SK-N-MC (cell line): ENCODE results near the gene PDLIM5.
A peak's percentile ranks its signal among the peaks of the same experiment; 100 is the strongest.
"Not testable (repeated sequence)": the region's sequence is repeated elsewhere in the genome, so short reads cannot be mapped to it uniquely, and the experiment has no call there.

Source experiments
- DNase-seq: peaks from one replicate; pipeline ENCODE4 v3.0.0-alpha.2; 2011; ENCODE audit warnings: low read depth, low spot score
- H3K27ac ChIP-seq: fragments of 200-600 bp; sonication (generic); 2 replicates; pipeline ENCODE4 v1.5.1; 2016; ENCODE audit warnings: mixed run types
- H3K36me3 ChIP-seq: fragments of 200-600 bp; sonication (generic); 2 replicates; pipeline ENCODE4 v1.6.1; 2017; ENCODE audit warnings: antibody characterized with exemption, low read length, mixed read lengths; ENCODE audit not compliant: insufficient read depth
- H3K4me3 ChIP-seq: fragments of 200-600 bp; sonication (generic); 2 replicates; pipeline ENCODE4 v1.5.1; 2016
- H3K9ac ChIP-seq: fragments of 200-600 bp; sonication (generic); 2 replicates; pipeline ENCODE4 v1.8.0; 2017; ENCODE audit warnings: mixed run types, mixed read lengths; ENCODE audit not compliant: insufficient read length
- H3K9me3 ChIP-seq: fragments of 200-600 bp; sonication (generic); 2 replicates; pipeline ENCODE4 v1.6.1; 2017; ENCODE audit warnings: low read depth, mild to moderate bottlenecking, antibody characterized with exemption, low read length, moderate library complexity, mixed read lengths
- EZH2 ChIP-seq: fragments of 200-600 bp; sonication (generic); IDR thresholded peaks from one replicate; pipeline ENCODE4 v1.6.1; 2017; ENCODE audit warnings: antibody characterized with exemption
- FOXP2 ChIP-seq: optimal IDR thresholded peaks from 2 replicates; pipeline ENCODE3; 2011; ENCODE audit warnings: mild to moderate bottlenecking, moderate library complexity; ENCODE audit not compliant: insufficient read depth; ENCODE audit errors: extremely low read length, control extremely low read depth
- POLR2AphosphoS5 ChIP-seq: IDR thresholded peaks from 2 replicates; pipeline ENCODE4 v1.6.1; 2012; ENCODE audit warnings: mild to moderate bottlenecking, low read depth, low read length, borderline replicate concordance

PDLIM5 gene

GRCh38 chr4:94472056-94472826 lies 20.5 kb downstream of the PDLIM5 start:
- DNase-seq, result no peak
- Histone ChIP-seq H3K4me3 (no peak overlapping the region), H3K9ac (no peak overlapping the region), H3K9me3 (no peaks in the 10 kb centered on the region), H3K36me3 (peaks cover 6% of the 10 kb centered on the region; the same call in 1 of the 2 replicates), H3K27ac (no peak overlapping the region)
- no peak for TF ChIP-seq EZH2
- no peak for TF ChIP-seq FOXP2
- no peak for TF ChIP-seq POLR2AphosphoS5

GRCh38 chr4:94475050-94475449 lies 23.3 kb downstream of the PDLIM5 start:
- H3K4me3 ChIP-seq, result no peak overlapping the region
- H3K27ac ChIP-seq, result no peak overlapping the region
- TF ChIP-seq EZH2, result no peak
- TF ChIP-seq POLR2AphosphoS5, result no peak
- H3K9ac ChIP-seq, result no peak overlapping the region
- peaks cover 6% of the 10 kb centered on the region; the same call in 1 of the 2 replicates for H3K36me3 ChIP-seq
- no peak for DNase-seq
- H3K9me3 ChIP-seq, result no peaks in the 10 kb centered on the region

- peaks cover 2% of the 10 kb centered on the region; the same call in 1 of the 2 replicates for H3K36me3 ChIP-seq
- TF ChIP-seq POLR2AphosphoS5, result no peak
- TF ChIP-seq EZH2, result no peak
- no peak for TF ChIP-seq FOXP2
- DNase-seq, result no peak
- no peak overlapping the region for H3K9ac ChIP-seq
- no peaks in the 10 kb centered on the region for H3K9me3 ChIP-seq
- H3K4me3 ChIP-seq, result no peak overlapping the region
- no peak overlapping the region for H3K27ac ChIP-seq
These were observed 24.1 kb downstream of the PDLIM5 start for GRCh38 chr4:94475794-94476193.

DNA sequence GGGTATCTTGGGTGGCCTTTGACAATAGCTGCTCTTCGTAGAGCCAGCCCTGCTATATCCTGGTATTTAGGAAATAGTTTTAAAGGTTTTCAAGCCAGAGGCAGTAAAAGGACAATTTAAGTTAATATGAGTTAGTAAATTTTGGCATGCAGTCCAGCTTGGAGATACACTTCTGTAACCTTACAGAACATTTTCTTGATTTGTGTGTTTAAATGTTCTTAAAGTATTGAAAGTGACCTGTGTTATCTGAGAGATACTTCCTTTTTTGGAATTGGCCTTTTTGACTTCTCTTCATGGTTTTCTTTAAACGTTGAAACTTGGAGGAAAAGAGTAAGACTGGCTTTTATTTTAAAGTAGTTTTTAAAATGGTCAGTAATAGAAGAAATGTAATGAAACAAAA lies 25.5 kb downstream of the PDLIM5 start:
- DNase-seq, result no peak
- Histone ChIP-seq H3K9ac (no peak overlapping the region), H3K9me3 (no peaks in the 10 kb centered on the region), H3K4me3 (no peak overlapping the region), H3K27ac (no peak overlapping the region), H3K36me3 (no peaks in the 10 kb centered on the region)
- no peak for TF ChIP-seq POLR2AphosphoS5
- TF ChIP-seq EZH2, result no peak
- TF ChIP-seq FOXP2, result no peak

DNA sequence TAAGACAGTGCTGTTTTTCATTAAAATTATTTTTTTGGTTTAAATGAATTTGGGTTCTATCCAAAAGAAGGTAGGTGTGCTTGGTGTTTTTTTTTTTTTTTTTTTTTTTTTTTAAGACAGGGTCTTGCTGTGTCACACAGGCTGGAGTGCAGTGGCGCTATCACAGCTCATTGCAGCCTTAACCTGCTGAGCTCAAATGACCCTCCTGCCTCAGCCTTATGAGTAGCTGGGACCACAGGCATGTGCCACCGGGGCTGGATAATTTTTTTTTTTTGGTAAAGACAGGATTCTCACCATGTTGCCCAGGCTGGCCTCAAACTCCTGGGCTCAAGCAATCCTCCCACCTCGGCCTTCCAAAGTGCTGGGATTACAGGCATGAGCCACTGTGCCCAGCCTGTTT lies 27.1 kb downstream of the PDLIM5 start:
- H3K9ac ChIP-seq, H3K27ac ChIP-seq, H3K4me3 ChIP-seq, H3K9me3 ChIP-seq, DNase-seq, H3K36me3 ChIP-seq: not testable (repeated sequence)

- Histone ChIP-seq H3K36me3 (no peaks in the 10 kb centered on the region), H3K4me3 (peak overlapping the region; percentile 65; the same call in 1 of the 2 replicates), H3K9ac (no peak overlapping the region), H3K27ac (peak overlapping the region; percentile 86), H3K9me3 (no peaks in the 10 kb centered on the region)
- no peak for DNase-seq
- TF ChIP-seq FOXP2 (no peak), POLR2AphosphoS5 (no peak), EZH2 (no peak)
These were observed 27.8 kb downstream of the PDLIM5 start for GRCh38 chr4:94479358-94480141.

DNA sequence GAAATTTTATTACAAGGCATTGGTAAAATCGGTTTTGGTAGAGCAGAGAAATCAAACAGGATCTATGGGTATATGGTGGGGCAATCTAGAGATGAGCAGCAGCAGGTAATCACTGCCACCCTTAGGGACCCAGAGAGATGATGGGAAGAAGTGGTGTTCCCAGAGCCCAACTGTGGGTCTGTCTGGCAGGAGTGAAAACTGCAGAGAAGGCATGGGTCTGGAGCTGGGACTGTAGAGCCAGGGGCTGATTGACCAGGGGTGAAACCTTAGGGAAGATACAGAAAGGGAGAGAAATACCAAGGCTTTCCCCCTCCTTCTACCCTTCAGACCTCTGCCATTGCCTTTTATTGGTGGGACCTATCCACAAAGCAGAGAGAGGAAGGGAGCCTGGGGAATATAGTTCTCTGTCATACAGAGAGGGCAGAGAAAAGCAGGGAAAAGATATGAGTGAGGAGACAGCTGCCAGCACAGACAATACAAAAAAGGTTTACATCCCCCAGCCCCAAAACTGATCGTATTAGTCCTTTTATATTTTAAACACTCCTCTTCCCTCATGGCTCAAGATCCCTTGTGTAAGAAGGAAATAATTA lies 28.7 kb downstream of the PDLIM5 start:
- Histone ChIP-seq H3K9me3 (no peaks in the 10 kb centered on the region), H3K4me3 (peak overlapping the region; percentile 65), H3K9ac (no peak overlapping the region), H3K27ac (peak overlapping the region; percentile 86), H3K36me3 (no peaks in the 10 kb centered on the region)
- DNase-seq, result no peak
- TF ChIP-seq POLR2AphosphoS5, result no peak
- no peak for TF ChIP-seq EZH2
- TF ChIP-seq FOXP2, result no peak

DNA sequence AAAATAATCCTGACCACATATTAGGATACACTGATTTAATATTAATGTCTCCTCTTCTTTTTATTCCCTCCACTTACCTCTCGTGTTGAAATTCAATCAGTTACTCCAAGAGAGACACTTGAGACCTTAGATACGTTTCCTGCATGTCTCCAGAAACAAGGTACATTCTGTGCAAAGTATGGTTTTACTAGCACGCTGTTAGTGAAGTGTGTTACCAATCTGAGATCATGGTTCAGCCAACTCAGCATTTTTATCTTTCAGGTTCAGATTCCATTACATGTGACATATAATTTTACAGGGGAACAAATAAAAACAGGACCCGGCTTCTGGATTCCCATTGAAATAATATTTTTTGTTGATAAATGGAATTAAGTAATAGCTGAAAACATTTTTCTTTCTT lies 32.2 kb downstream of the PDLIM5 start:
- no peak for TF ChIP-seq POLR2AphosphoS5
- TF ChIP-seq FOXP2, result no peak
- TF ChIP-seq EZH2, result no peak
- Histone ChIP-seq H3K9ac (no peak overlapping the region), H3K36me3 (no peaks in the 10 kb centered on the region), H3K9me3 (no peaks in the 10 kb centered on the region), H3K27ac (no peak overlapping the region), H3K4me3 (no peak overlapping the region)
- DNase-seq, result no peak
